HG03439 (cell line): Measurements from ENCODE around the gene SREBF1.

Experiments used
- ATAC-seq: cut with Tn5 transposase; IDR thresholded peaks from one replicate; pipeline ENCODE4 v1.9.1; 2021; ENCODE audit warnings: mild to moderate bottlenecking, moderate library complexity; ENCODE audit not compliant: unreplicated experiment

SREBF1 gene

DNA sequence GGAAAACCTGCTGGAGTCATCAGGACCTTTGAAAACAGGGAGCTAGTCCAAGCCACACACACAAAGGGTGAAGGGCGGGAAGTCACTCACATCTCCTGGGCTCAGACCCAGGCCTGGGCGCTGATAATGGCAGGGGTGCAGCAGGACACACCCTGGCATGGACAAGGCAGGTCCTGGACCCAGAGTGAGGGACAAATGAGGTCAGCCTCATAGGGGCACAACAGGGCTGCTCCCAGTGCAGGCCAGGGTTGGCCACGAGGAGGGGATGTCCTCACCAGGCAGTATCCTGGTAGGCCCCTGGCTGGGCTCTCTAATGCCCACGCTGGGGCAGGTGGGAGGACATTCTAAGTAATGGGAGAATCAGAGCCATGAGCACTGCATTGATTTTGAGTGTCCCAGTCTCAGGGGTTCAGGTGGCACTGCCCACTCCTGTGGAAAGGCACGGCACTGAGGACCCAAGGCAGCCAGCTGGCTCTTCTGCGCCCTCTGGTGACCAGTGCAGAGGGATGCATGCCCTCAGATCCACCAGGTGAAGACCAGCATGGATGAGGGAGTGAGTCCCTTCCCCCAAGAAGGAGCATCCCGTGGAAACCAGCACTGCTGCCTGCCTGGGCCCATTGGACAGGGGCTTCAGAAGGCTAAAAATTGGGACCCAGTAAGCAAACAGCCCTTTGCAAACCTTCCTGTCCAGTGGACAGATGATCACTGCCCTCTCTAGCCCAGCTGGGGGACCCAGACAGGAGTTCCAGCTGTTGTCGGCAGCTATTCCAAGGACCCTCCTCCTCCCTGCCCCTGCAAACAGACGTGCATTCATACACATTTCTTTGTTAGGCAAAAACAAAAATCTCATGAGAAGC is 23.4 kb upstream of the SREBF1 start:
- peak; percentile 49 for ATAC-seq

DNA sequence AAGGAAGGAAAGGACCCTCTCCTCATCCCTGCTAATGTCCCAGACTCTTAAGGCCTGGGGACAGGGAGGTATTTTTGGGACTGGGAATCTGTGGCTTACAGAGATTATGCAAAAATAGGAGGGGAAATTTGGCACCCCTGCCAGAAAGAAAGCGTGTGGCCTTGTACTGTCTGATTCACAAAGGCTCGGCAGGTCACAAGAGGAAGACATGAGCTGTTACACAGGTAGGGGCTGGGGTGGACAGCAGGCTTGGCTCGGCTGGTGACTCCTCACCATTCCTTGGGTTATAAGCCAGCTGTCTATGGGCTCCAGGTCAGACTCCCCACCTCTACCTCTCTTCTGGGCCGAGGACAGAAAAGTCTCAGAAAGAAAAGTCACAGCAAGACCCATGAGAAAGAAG is 20.7 kb upstream of the SREBF1 start:
- no peak for ATAC-seq

DNA sequence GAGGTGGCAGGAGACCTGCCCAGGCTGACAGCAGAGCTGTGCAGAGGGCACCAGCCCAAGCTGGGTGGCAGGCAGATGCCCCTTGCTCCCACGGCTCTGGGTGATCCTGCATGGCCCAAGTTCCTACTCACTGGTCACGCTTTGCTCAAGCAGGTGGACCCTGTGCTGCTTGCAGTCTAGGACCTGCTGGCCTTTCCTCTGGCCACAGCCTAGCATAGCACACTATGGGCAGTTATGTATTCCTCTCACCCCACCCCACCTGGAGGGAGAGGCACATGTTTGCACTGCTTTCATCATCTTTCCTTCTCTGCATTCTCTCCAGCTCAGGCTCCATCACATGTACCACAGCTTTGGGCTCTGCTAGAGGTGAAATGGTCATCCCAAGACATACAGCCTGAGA is 19.6 kb upstream of the SREBF1 start:
- no peak for ATAC-seq

DNA sequence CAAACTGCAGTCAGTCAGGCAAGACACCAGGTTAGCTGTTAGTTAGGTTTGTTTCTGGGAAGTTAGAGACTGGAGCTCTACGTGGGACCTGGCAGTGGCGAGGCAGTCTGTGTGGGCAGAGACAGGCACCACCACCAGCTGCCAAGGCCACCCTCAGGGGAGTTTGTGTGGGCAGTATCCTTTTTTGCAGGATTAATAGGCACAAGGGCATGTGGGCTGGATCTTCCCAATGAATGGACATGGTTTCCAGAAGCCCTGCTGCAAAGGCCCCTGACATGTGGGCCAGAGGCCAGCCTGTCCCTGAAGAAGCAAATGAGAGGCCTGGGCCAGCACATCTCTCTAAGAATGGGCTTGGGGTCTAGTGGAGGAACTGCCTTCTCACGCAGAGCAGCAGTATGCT is 19.2 kb upstream of the SREBF1 start:
- no peak for ATAC-seq

DNA sequence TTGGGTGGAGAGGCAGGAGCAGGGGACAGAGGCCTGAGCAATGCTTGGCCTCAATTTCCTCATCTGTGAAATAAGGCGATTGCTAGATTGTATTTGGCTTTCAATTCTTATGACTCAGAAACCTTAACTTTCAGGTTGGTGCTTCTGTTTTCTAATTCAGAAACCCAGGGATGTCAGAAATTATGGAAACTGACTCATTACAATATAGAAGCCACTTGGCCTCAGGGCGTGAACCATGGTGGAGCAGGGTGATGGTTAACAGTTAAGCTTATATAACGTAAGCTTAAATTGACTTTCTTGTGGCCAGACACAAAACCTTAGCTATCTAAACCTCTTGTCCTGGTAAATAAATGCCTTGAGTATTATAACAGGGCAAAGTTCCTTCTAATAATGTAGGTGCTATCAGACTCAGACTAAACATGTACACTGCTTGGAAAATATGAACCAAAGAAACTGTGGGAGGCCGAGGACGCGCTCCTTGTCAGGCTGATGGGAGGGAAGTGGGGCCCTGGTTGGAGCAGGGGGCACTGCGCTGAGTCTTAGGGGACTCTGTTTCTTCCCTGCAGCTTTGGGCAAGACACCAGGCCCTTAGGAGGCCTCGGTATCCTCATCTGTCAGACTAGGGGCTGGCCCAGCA is 17.1 kb upstream of the SREBF1 start:
- no peak for ATAC-seq

DNA sequence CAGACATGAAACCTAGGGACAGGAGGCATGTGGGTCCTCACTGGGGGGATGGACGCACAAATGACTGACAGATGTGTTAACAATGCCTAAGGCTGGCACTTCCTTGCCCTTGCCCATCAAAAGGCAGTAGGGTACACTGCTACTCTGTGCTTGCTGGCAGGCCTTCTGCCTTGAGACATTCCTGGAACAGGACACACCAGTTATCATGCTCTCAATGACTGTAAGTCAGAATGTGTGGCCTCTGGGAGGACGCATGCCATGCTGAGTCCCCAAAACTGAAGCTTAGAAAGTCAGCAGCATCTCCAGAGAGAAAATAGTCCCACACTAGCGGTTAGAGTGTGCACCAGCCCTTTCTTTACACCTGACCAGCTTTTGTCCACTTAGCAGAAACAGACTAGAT is 16.1 kb upstream of the SREBF1 start:
- ATAC-seq = no peak

DNA sequence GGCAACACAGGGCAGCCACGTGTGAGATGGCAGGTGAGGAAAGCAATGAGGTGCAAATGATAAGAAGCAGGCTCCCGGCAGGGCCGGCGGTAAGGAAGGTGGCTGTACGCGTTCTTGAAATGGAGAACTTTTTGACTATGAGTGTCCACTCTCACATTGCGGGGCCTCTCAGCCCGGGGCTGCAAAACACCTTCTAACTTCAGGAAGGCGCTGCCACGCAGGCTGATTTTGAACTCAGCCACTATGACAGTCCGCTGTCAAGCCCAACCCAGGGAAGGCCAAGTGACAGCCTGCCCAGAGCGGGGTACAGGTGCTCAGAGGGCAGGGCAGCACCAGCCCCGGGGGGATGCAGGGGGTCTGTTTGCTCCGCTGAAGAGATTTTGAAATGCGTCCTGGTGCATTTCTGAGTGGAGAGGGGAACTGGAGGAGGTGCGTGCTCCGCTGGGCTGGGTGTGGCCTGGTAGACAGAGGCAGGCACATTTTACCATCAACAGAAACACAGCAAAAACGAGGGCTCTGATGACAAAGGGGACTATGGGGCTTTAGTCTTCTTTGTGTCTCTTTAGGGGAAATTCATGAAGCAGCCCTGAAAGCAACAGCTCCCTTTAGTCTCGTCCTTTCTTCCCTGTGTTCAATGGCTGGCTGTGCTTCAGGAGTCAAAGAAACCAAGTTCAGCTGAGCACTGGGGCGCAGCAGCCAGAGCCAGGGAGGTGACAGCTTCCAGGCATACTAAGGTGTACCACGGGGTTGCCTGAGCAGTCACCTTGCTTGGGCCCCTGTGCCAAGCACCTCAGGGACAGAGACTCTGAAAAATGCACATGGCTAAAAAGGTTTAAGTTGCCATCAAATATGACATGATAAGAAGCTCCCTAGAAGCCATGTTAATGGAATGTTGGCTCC is 14.6 kb upstream of the SREBF1 start:
- ATAC-seq = no peak

DNA sequence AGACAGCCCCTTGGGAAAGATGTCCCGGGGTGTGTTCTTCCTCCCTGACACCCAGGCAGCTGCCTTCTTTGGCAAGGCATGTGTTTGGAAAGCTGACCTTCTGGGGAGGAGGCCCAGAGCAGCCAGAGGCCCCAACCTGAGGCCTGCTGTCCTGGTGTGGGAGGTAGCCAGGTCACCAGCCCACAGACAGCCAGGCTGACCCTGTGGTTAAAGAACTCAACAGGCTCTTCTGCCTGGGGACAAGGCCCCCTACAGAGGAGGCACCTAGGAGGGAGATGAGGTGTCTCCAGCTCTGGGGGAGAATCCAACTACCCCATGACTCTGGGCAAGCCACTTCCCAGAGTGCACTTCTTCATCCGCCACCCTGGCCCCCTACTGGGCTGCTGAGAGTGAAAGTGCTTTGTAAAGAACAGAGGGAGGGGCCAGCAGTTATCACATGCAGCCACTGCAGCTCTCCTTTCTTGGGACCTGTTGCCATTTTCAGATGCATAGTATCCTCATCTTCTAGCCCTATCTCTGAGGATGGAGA is 13.1 kb upstream of the SREBF1 start:
- ATAC-seq = no peak

DNA sequence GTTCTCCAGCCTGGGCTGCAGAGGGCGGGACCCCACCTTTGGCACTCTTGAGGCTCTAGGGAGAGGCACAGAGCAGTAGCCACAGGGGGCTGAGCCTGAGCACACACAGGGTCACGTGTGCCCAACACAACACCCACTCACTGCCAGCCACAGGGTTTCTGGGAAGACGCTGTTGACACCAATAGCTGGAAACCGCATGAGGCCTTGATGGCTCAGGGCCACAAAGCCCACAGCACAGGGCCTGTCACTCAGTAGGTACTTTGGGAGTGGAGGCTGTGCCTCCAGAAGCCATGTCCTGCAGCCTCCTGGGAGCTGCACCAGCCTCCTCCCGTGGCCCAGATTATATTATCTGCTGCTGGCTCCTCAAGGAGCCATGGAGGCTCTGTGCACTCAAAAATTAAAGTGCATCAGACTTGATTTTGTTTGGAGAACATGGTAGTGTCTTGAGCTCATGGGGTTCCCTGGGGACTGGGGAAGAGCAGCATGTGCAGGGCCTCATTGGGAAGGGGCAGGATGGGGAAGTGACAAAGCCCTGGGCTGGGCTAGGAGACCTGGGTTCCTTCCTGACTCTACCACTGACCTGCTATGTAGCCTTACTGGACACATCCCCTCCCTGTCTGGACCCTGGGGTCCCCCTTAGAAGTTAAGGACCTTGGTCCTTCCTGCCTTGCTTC is 12.5 kb upstream of the SREBF1 start:
- no peak for ATAC-seq

DNA sequence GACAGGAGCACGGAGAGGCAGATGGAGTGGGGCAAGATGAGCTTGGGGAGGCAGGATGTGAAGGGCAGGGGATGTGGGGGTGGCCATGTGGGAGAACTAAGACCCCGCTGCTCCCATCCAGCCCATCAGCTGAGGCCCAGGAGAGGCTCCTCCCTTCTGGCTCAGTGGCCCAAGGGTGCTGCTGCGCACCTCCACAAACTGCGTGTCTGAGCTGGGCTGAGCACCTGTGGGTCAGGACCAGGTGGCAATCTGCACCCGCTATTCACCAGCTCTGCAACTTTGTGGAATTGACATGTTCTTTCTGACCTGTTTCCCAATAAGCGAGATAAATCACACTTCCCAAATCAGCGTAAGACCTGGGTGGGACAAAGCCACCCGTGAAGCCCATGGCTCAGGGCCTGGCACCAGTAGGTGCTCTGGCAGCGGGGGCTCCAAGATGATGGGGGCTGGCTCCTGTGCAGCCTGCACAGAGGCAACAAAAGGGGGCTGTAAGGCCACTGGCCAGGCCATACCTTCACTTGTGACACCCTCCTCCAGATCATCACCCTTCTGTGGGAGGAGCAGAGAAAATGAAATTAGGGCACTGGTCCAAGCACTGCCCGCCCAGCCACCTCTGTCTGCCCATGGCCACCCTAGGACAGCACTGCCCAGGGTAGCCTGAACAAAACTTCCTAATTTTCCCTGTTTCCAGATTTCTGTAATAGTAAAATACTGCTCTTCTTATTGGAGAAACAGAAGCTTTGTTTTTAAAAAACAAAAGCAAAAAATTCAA is 11.7 kb upstream of the SREBF1 start:
- no peak for ATAC-seq

DNA sequence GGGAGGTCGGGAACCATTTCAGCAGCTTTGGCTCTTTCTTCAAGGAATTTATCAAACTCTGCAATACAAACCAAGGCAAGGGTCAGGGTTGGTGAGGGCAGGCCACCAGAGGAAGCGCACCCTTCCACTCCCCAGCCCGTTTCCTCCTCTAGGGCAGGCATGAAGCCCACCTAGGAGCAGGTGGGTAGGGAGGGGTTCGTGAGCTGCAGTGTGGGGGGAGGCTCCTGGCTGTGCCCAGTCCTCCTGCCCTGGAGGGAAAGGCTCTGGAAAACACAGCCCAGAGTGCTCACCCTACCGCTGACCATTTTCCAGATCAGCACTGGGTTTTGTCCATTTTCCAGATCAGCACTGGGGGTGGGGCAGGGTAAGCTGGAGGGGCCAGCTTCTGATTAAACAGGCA is 10.9 kb upstream of the SREBF1 start:
- ATAC-seq = no peak

DNA sequence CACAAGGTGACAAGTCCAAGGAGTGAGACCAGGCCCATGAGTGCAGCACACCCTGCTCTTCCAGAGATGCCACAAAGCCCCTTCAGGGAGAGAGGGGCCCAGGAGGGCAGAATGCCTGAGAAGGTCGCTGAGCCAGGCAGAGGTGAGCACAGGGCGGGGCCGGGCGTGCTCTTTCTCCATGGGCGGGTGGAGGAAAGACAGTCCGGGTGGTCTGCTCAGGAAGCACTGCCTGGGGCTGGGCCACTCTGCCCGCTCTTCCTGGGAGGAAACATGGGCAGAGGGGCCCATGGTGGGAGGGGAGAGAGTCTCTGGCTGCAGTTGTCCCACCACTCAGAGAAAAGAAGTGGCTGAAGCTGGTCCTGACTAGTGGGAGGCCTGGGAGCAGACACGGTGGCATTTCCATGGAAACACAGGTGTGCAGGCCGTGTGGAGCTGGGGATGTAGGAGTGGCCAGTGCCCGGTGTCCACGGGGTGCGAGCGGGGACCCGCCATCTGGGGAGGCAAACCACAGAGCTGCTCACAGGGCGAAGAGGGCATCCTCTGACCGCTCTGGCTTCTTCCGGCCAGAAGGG is 10.4 kb upstream of the SREBF1 start:
- ATAC-seq = no peak

DNA sequence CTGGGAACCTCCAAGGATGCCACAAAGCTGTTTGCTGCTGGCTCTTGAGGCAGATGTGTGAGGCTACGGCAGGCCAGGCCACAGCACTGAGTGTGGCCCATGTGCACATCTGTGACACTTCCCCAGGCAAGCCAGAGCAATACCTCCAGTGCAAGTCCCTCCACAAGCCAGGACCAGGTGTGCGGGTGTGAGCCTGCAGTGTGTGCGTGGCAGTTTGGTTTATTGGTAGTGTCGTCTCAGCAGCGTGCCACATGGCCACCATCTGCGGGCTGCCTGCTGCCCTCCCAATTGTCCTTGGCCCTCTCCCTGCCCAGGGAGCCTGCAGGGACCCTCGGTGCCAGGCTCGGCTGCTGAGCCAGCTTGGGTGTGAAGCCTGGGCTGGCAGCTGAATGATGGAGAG is 9.9 kb upstream of the SREBF1 start:
- no peak for ATAC-seq

DNA sequence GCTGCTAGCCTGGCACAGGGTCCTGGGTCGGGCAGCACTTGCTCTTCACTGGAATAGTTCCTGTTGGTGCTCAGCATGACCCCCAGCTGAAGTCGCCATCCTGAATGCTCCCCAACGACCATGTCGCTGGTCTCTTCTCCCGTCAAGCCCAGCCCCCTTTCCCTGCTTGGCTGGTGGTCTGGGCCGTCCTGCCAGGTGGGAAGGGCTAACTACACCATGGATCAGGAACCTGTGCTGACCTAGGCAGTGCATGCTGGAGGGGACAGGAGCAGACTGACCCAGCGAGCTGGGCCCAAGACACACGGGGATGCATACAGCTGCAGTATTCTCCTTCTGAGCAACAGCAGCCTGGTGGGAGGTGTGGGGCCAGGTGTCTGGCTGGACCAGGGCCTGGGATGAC is 9.2 kb upstream of the SREBF1 start:
- ATAC-seq = no peak

DNA sequence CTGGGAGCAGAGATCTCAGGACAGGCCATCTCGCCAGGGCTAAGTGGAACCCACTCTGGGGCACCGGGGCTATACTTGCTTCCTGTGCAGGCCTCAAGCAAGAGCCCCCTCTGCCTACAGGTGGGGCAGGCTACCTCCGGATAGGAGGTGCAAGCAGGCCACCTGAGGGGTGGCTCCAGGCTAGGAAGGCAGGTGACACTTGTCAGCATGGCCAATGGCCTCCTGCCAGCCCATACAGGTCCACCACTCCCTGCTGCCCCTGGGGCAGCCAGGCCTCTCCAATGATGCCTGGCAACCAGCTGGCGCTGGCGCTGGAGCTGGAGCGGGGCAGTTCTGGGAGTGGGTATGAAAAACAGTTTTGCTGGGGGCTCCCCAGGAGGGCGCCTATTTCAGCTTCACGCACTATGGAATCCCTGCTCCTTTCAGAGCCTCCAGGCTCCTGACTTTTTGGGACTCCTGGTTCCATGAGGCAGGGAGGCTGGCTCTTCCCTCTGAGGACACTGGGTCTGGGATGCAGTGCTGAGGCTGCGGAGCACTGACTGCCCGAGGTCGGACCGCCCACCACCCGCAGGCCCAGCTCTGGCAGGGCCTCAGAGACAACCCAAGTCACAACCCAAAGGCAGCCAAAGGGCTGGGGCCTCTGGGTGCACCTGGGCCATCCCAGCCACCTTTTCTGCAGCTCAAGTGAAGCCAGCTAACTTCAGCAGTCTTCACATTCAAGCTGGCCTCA is 8.4 kb upstream of the SREBF1 start:
- ATAC-seq = no peak

DNA sequence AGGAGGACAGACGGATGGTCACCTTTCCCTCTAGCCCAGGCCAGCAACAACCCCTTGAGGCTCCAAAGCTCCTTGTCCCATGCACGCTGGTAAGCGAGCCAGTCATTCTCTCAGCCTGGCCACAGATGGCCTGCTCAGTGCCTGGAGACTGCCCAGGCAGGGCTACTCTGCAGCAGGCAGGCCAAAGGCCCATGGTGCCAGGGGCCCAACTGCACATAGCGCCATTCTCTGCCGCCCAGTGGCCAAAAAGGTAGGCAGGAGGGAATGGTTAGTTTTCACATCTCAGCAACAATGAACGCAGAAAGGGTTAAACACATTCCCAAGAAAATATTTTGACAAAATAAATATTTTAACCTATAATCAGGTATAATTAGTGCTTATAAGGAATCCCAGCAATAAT is 7.7 kb upstream of the SREBF1 start:
- no peak for ATAC-seq

DNA sequence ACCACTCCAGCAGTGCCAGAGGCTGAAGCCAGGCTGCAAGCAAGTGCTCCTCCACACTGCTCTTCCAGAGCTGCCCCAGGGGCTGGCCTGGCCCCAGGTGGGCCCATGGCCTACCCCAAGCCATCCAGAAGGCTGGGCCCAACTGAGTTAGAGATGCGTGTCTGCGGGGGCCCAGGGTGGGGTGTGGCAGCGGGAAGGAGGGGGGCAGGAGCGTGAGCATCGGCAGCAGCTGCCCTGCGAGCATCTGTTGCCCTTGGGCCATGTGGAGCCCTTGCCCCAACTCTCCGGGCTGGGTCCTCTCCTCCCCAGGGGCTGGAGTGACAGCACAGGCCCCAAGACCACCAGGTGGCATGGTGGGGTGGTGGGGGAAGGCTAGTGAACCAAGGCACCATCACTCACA is 7.3 kb upstream of the SREBF1 start:
- no peak for ATAC-seq

DNA sequence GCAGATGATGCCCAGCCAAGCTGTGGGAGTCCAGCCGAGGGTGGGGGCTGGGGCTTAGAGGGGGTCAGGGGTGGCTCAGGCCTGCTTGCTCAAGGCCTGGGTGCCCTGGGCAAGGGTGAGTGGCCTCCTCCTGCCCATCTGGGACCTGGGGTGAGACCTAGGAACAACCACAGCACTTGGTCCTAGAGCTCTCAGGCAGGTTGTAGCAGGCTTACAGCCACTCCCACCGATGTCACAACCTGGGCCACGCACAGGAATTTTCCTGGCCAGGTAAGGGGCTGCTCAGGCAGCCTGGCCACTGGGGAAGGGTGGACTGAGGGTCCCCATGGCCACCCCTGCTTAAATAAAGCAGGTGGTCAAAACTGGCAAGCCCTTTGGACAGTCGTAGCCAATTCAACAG is 6.3 kb upstream of the SREBF1 start:
- ATAC-seq = no peak
